Measurements from ENCODE around the gene TTYH3.

TTYH3 gene

GRCh38 chr7:2645274-2645868, 13.6 kb downstream of the TTYH3 start:
- Histone ChIP-seq H3K27ac (ENCODE audit: low read depth, low read length) (peak overlapping the region; percentile 46), H3K27me3 (ENCODE audit: control insufficient read depth, insufficient read depth, low read length) (no peaks in the 10 kb centered on the region), H3K4me3 (ENCODE audit: low read depth, low read length) (no peak overlapping the region), H3K36me3 (ENCODE audit: control insufficient read depth, insufficient read depth, low read length) (peaks cover 26% of the 10 kb centered on the region), H3K9me3 (ENCODE audit: control insufficient read depth, insufficient read depth, low read length) (no peaks in the 10 kb centered on the region), H3K4me1 (ENCODE audit: control insufficient read depth, insufficient read depth, low read length) (peaks cover 24% of the 10 kb centered on the region), H3K9ac (ENCODE audit: low read depth, low read length) (peak overlapping the region; percentile 1; the same call in 1 of the 2 replicates)

- no peak overlapping the region for H3K9ac ChIP-seq (ENCODE audit: low read depth, low read length)
Measured at GRCh38 chr7:2646336-2646679, 14.5 kb downstream of the TTYH3 start.

GRCh38 chr7:2646680-2647571, 15.1 kb downstream of the TTYH3 start:
- Histone ChIP-seq H3K9ac (ENCODE audit: low read depth, low read length) (no peak overlapping the region), H3K4me1 (ENCODE audit: control insufficient read depth, insufficient read depth, low read length) (peaks cover 13% of the 10 kb centered on the region), H3K9me3 (ENCODE audit: control insufficient read depth, insufficient read depth, low read length) (no peaks in the 10 kb centered on the region), H3K36me3 (ENCODE audit: control insufficient read depth, insufficient read depth, low read length) (peaks cover 33% of the 10 kb centered on the region), H3K27me3 (ENCODE audit: control insufficient read depth, insufficient read depth, low read length) (no peaks in the 10 kb centered on the region), H3K27ac (ENCODE audit: low read depth, low read length) (no peak overlapping the region), H3K4me3 (ENCODE audit: low read depth, low read length) (peak overlapping the region; percentile 11; the same call in 1 of the 2 replicates)

More at GRCh38 chr7:2646336-2646679, 14.5 kb downstream of the TTYH3 start:
- peak overlapping the region; percentile 11; the same call in 1 of the 2 replicates for H3K4me3 ChIP-seq (ENCODE audit: low read depth, low read length)
- no peaks in the 10 kb centered on the region for H3K27me3 ChIP-seq (ENCODE audit: control insufficient read depth, insufficient read depth, low read length)
- H3K36me3 ChIP-seq (ENCODE audit: control insufficient read depth, insufficient read depth, low read length), result peaks cover 27% of the 10 kb centered on the region
- H3K27ac ChIP-seq (ENCODE audit: low read depth, low read length), result no peak overlapping the region
- H3K4me1 ChIP-seq (ENCODE audit: control insufficient read depth, insufficient read depth, low read length), result peaks cover 17% of the 10 kb centered on the region
- no peaks in the 10 kb centered on the region for H3K9me3 ChIP-seq (ENCODE audit: control insufficient read depth, insufficient read depth, low read length)

GRCh38 chr7:2647594-2648172, 15.9 kb downstream of the TTYH3 start:
- Histone ChIP-seq H3K27me3 (ENCODE audit: control insufficient read depth, insufficient read depth, low read length) (no peaks in the 10 kb centered on the region), H3K9ac (ENCODE audit: low read depth, low read length) (no peak overlapping the region), H3K4me1 (ENCODE audit: control insufficient read depth, insufficient read depth, low read length) (peaks cover 13% of the 10 kb centered on the region), H3K9me3 (ENCODE audit: control insufficient read depth, insufficient read depth, low read length) (no peaks in the 10 kb centered on the region), H3K27ac (ENCODE audit: low read depth, low read length) (no peak overlapping the region), H3K4me3 (ENCODE audit: low read depth, low read length) (no peak overlapping the region), H3K36me3 (ENCODE audit: control insufficient read depth, insufficient read depth, low read length) (peaks cover 34% of the 10 kb centered on the region)

GRCh38 chr7:2649139-2649838, 17.5 kb downstream of the TTYH3 start:
- H3K27ac ChIP-seq (ENCODE audit: low read depth, low read length), result no peak overlapping the region
- H3K27me3 ChIP-seq (ENCODE audit: control insufficient read depth, insufficient read depth, low read length), result no peaks in the 10 kb centered on the region
- peaks cover 13% of the 10 kb centered on the region for H3K4me1 ChIP-seq (ENCODE audit: control insufficient read depth, insufficient read depth, low read length)
- H3K36me3 ChIP-seq (ENCODE audit: control insufficient read depth, insufficient read depth, low read length), result peaks cover 39% of the 10 kb centered on the region
- no peak overlapping the region for H3K9ac ChIP-seq (ENCODE audit: low read depth, low read length)
- no peak overlapping the region for H3K4me3 ChIP-seq (ENCODE audit: low read depth, low read length)
- H3K9me3 ChIP-seq (ENCODE audit: control insufficient read depth, insufficient read depth, low read length), result no peaks in the 10 kb centered on the region

- Histone ChIP-seq H3K9ac (ENCODE audit: low read depth, low read length) (no peak overlapping the region), H3K27ac (ENCODE audit: low read depth, low read length) (no peak overlapping the region), H3K27me3 (ENCODE audit: control insufficient read depth, insufficient read depth, low read length) (no peaks in the 10 kb centered on the region), H3K4me1 (ENCODE audit: control insufficient read depth, insufficient read depth, low read length) (peaks cover 7% of the 10 kb centered on the region), H3K4me3 (ENCODE audit: low read depth, low read length) (no peak overlapping the region), H3K36me3 (ENCODE audit: control insufficient read depth, insufficient read depth, low read length) (peaks cover 39% of the 10 kb centered on the region), H3K9me3 (ENCODE audit: control insufficient read depth, insufficient read depth, low read length) (no peaks in the 10 kb centered on the region)
Measured at GRCh38 chr7:2649991-2650390, 18.2 kb downstream of the TTYH3 start.

GRCh38 chr7:2650451-2650850, 18.7 kb downstream of the TTYH3 start:
- no peak overlapping the region for H3K9ac ChIP-seq (ENCODE audit: low read depth, low read length)
- peaks cover 39% of the 10 kb centered on the region for H3K36me3 ChIP-seq (ENCODE audit: control insufficient read depth, insufficient read depth, low read length)

GRCh38 chr7:2651336-2651735, 19.6 kb downstream of the TTYH3 start:
- peaks cover 42% of the 10 kb centered on the region for H3K36me3 ChIP-seq (ENCODE audit: control insufficient read depth, insufficient read depth, low read length)
- H3K27me3 ChIP-seq (ENCODE audit: control insufficient read depth, insufficient read depth, low read length), result no peaks in the 10 kb centered on the region
- H3K27ac ChIP-seq (ENCODE audit: low read depth, low read length), result no peak overlapping the region
- no peak overlapping the region for H3K4me3 ChIP-seq (ENCODE audit: low read depth, low read length)
- no peaks in the 10 kb centered on the region for H3K9me3 ChIP-seq (ENCODE audit: control insufficient read depth, insufficient read depth, low read length)
- H3K4me1 ChIP-seq (ENCODE audit: control insufficient read depth, insufficient read depth, low read length), result no peaks in the 10 kb centered on the region
- no peak overlapping the region for H3K9ac ChIP-seq (ENCODE audit: low read depth, low read length)

More at GRCh38 chr7:2650451-2650850, 18.7 kb downstream of the TTYH3 start:
- no peak overlapping the region for H3K27ac ChIP-seq (ENCODE audit: low read depth, low read length)
- no peak overlapping the region for H3K4me3 ChIP-seq (ENCODE audit: low read depth, low read length)
- no peaks in the 10 kb centered on the region for H3K27me3 ChIP-seq (ENCODE audit: control insufficient read depth, insufficient read depth, low read length)
- H3K9me3 ChIP-seq (ENCODE audit: control insufficient read depth, insufficient read depth, low read length), result no peaks in the 10 kb centered on the region
- peaks cover 2% of the 10 kb centered on the region for H3K4me1 ChIP-seq (ENCODE audit: control insufficient read depth, insufficient read depth, low read length)

GRCh38 chr7:2651847-2652735, 20.3 kb downstream of the TTYH3 start:
- peaks cover 50% of the 10 kb centered on the region for H3K36me3 ChIP-seq (ENCODE audit: control insufficient read depth, insufficient read depth, low read length)
- H3K27me3 ChIP-seq (ENCODE audit: control insufficient read depth, insufficient read depth, low read length), result no peaks in the 10 kb centered on the region
- no peak overlapping the region for H3K27ac ChIP-seq (ENCODE audit: low read depth, low read length)
- H3K9me3 ChIP-seq (ENCODE audit: control insufficient read depth, insufficient read depth, low read length), result no peaks in the 10 kb centered on the region
- H3K4me1 ChIP-seq (ENCODE audit: control insufficient read depth, insufficient read depth, low read length), result no peaks in the 10 kb centered on the region
- H3K4me3 ChIP-seq (ENCODE audit: low read depth, low read length), result no peak overlapping the region
- no peak overlapping the region for H3K9ac ChIP-seq (ENCODE audit: low read depth, low read length)

- Histone ChIP-seq H3K4me1 (ENCODE audit: control insufficient read depth, insufficient read depth, low read length) (no peaks in the 10 kb centered on the region), H3K36me3 (ENCODE audit: control insufficient read depth, insufficient read depth, low read length) (peaks cover 51% of the 10 kb centered on the region), H3K27ac (ENCODE audit: low read depth, low read length) (no peak overlapping the region), H3K9ac (ENCODE audit: low read depth, low read length) (no peak overlapping the region), H3K27me3 (ENCODE audit: control insufficient read depth, insufficient read depth, low read length) (no peaks in the 10 kb centered on the region), H3K4me3 (ENCODE audit: low read depth, low read length) (no peak overlapping the region), H3K9me3 (ENCODE audit: control insufficient read depth, insufficient read depth, low read length) (no peaks in the 10 kb centered on the region)
Measured at GRCh38 chr7:2652736-2653060, 20.9 kb downstream of the TTYH3 start.

Data from HUES48 (cell line).